NCI-H748 treated with DMSO at 0.1 percent for 48 hours (cell line): ENCODE data around the gene SMAD1.
"Not testable (repeated sequence)": the region's sequence is repeated elsewhere in the genome, so short reads cannot be mapped to it uniquely, and the experiment has no call there.

Experiments
- DNase-seq: peaks from one replicate; lab custom pipeline; 2025; lab: John Stamatoyannopoulos, UW

Gene SMAD1

GRCh38 chr4:145564540-145564939, 82.9 kb downstream of the SMAD1 start:
- DNase-seq, result no peak

- DNase-seq, result no peak
Measured at GRCh38 chr4:145565328-145565727, 83.7 kb downstream of the SMAD1 start.

GRCh38 chr4:145566086-145566708, 84.5 kb downstream of the SMAD1 start:
- no peak for DNase-seq

GRCh38 chr4:145566768-145567167, 85.1 kb downstream of the SMAD1 start:
- DNase-seq, result peak; percentile 7

GRCh38 chr4:145567516-145567915, 85.9 kb downstream of the SMAD1 start:
- no peak for DNase-seq

- not testable (repeated sequence) for DNase-seq
Measured at GRCh38 chr4:145574546-145574945, 92.9 kb downstream of the SMAD1 start.

GRCh38 chr4:145580906-145581305, 99.3 kb downstream of the SMAD1 start:
- no peak for DNase-seq

- DNase-seq, result no peak
Measured at GRCh38 chr4:145583191-145584055, 101.8 kb downstream of the SMAD1 start.

GRCh38 chr4:145587088-145587754, 105.6 kb downstream of the SMAD1 start:
- no peak for DNase-seq

GRCh38 chr4:145589381-145589780, 107.7 kb downstream of the SMAD1 start:
- DNase-seq, result not testable (repeated sequence)

- no peak for DNase-seq
Measured at GRCh38 chr4:145589916-145590702, 108.5 kb downstream of the SMAD1 start.

- no peak for DNase-seq
Measured at GRCh38 chr4:145602129-145602760, 120.6 kb downstream of the SMAD1 start.

GRCh38 chr4:145605941-145606340, 124.3 kb downstream of the SMAD1 start:
- no peak for DNase-seq
